Fibroblast of the conjunctiva (primary cell): ENCODE data around the gene FKBP5.
"Not testable (repeated sequence)": the region's sequence is repeated elsewhere in the genome, so short reads cannot be mapped to it uniquely, and the experiment has no call there.

Experiments
- DNase-seq: peaks from one replicate; pipeline ENCODE4 v3.0.0-alpha.2; 2010; ENCODE audit warnings: low read depth

The FKBP5 gene

DNA sequence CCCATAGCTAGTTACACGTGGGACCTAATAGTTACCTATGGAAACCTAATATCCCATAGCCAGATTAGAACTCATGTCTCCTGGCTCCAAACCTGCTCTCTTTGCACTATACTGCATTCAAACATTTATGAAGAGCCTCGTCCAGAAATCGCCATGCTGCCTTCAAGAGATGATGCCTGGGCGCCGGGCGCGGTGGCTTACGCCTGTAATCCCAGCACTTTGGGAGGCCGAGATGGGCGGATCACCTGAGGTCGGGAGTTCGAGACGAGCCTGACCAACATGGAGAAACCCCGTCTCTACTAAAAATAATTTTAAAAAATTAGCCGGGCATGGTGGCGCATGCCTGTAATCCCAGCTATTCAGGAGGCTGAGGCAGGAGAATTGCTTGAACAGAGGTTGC is 1.3 kb upstream of the FKBP5 start:
- not testable (repeated sequence) for DNase-seq

DNA sequence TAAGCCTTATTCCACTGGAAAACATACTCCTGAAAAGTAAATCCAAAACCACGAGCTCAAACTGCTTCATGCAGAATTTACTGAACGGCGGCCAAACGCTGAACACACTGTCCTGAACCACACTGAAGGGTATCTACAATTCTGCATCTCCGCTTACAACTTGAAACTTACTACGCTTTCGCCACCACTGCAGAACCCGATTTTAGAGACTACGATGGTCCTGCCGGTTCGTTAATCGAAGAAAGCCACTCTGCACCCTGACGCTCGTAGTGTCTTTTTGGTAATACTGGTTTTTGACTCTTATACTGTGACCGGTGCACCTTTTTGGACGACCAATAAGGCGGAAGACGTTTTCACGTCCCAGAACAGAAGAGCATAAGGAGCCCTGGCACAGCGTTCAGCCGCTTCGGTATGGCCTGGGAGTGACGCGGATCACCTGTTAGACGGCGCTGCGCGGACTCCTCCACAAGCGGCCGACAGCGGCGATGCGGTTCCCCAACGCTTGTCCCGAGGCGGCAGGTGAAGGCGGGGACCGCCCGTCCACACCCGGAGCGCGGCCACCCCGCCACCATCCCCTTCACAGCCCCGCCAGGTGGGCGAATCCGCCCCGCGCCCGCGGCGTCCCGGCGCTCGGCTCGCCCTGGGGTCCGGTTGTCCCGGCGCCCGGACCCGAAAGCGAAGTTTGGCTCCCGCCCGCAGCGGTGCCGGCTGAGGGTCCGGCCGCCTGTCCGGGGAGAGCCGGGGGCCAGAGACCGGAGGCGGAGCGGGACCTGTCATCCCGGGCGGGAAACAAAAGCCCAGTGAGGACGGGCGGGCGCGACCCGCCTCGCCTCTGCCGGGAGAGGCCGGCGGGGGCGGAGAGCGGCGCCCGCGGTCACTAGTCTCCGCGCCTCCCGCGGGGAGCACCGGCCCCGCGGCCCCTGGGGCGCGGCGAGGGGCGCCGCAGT is 784 bp downstream of the FKBP5 start:
- DNase-seq: no peak

DNA sequence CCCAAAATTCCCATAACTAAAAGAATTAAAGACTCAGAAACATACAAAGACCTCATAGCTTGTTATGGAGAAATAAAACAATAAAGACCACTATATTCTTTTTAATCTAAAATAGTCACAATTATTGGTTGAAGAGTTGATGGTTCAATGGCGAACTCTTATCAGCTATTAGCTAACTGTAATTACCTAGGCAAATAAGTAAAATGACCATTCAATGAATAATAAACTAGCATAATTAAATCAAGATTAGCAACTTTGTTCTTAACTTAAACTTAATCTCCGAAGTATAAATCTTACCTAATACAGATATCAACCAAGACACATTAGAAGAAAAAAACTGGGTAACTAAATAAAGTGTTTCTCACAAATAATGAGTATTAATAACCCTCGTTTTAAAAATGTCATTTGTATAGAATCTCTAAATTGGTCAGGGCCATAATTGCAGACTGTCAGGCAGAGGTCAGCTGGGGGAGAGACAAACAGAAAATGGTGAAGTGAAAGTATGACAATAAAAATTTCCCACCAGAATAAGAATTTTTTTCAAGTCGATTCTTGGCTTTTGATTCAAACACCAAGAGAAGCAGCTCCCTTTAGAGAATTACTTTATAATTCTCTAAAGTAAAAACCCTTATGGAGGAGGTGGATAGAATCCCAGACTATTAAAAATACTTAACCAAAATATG is 1.7 kb downstream of the FKBP5 start:
- no peak for DNase-seq

DNA sequence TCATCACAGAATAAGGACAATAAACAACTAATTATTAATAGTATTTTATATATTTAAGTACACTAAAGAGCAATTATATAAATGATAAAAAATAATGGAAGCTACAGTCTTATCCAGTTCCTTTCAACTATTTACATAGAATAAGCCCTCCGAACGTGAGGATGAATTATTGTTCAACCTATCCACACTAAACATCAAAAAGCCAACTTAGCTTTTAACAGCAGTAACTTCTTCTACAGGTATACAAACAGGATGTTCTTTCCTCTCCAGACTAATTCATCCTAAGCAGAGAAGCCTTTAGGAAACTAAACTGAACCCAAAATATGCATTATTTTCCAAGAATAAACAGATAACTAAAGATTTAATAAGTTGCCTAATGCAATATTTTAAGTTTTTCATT is 2.3 kb downstream of the FKBP5 start:
- DNase-seq: no peak

DNA sequence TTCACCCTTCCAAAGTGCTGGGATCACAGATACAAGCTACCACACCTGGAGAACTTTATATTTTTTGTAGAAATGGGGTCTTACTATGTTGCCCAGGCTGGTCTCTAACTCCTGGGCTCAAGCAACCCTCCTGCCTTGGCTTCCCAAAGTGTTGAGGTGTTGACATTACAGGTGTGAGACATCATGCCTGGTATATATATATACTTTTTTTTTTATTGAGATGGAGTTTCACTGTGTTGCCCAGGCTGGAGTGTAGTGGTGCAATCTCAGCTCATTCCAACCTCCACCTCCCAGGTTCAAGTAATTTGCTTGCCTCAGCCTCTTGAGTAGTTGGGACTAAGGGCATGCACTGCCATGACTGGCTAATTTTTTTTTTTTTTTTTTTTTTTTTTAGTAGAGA is 5.4 kb downstream of the FKBP5 start:
- no peak for DNase-seq

DNA sequence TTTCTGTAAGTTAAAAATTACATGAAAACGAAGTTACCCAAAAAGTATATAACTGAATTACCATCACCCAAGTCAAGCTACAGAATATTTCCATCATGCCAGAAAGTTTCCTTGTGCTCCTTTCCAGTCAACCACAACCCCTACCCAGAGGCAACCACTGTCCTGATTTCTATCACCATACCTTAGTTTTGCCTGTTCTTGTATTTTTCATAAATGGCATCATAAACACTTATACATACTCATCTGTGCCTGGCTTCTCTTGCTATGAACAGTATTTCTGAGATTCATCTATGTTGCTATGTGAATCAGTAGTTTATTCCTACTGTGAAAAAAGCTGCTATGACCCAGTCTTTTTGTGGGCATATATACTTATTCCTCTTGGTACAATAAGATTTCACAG is 7.4 kb downstream of the FKBP5 start:
- DNase-seq: no peak

DNA sequence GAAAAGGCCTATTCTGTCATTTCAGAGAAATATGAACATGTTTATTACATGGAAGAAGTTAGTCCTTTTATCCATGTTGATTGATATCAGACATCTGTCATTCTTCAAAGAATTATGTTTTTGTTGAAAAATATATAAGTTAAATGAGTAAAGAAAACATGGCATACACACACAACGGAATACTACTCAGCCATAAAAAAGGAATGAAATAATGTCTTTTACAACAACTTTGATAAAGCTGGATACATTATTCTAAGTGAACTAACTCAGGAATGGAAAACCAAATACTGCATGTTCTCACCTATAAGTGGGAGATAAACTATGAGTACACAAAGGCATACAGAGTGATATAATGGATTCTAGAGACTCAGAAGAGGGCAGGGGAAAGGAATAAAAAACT is 9.3 kb downstream of the FKBP5 start:
- no peak for DNase-seq

DNA sequence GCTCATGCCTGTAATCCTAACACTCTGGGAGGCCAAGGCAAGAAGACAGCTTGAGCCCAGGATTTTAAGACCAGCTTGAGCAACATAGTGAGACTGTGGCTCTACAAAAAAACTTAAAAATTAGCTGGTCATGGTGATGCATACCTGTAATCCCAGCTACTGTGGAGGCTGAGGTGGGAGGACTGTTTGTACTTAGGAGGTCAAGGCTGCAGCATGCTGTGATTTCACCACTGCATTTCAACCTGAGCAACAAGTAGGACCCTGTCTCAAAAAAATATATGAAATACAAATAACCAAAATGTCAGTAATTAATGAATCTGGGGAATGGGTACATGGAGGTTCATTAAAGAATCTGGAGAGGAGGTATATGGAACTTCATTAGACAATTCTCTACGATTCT is 9.9 kb downstream of the FKBP5 start:
- no peak for DNase-seq

DNA sequence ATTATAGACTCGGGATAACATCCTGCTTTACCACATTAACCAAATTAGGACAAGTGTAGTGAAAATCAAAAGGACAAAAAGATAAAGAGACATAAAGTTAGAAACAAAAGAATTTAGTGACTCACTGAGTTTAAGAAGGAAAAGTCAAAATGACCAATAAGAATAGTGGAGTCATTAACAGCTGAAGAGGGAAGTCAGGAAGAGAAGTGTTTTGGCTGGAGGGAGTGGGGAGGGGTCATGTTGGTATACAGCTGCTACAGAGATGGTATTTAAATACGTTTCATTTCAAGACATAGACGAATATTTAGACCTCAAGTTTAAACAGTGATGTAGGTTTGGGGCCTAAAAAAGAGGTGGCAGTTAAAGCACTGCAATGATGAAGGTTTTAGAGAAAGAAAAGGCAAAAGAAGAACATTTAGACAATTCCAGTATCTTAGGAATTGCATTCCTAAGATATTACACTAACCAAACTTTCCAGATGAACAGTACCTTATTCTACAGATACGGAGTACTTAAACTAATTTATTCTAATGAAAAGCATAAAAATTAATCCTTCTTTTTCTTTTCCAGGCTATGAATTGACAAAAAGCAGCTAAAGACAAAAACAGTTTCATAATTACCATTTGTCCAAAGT is 10.6 kb downstream of the FKBP5 start:
- no peak for DNase-seq

DNA sequence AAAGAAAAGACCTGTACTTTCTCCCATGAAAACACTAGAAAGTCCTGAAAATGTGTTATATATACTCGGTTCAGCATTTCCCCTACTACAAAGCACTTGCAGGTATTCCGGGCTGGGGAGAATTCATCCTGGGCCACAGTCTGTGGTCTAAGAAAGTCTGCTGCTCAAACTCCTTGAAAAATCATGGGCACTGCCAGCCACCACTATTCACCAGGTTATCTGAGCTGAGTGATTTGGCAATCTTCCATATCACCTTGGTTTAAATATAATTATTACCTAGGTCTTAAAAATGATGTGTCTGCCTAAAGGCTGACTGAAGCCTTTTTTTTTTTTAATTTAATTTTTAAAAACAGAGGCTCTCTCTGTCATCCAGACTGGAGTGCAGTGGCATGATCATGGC is 11.3 kb downstream of the FKBP5 start:
- no peak for DNase-seq

DNA sequence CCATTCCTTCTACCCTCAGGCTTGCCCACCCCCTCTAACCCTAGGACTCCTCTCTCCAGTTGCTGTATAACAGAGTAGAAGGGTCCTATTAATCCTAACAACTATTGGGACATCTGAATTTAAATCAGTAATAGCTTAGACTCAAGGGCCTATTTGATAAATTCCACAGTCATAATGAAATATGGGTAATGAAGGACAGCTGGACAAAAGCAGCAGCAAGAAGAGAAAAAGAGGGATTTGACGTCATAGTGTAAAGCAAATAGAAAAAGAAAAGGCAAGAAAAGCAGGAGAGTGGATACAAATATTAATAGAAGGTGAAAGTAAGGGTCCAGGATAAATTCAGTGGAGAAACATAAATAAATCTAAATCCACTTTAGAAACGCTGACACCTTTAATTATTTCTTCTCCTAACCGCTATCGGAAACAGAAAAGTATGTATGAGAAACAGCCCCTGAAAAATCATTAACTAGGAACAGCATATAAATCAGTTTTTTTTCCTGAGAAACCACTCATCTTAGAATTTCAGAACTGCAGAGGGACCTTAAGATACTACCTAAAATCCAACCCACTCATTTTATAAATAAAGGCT is 12.8 kb downstream of the FKBP5 start:
- no peak for DNase-seq

DNA sequence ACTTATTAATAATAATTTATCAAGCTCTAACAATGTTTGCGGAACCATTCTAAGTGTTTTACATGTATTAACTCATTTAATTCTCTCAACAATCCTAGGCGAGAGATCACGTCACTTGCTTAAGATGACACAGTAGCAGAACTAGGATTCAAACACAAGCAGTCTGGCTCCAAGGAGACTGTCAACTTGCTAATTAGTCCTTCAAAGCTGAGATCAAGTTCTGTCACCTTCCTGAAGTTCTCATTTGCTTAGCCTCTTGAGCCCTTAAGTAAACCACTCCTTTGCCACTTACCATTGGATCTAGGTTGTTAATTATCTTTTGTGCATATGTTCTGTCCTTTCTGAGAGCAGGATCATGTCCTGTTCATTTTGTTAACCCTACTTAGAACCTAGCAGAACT is 14.1 kb downstream of the FKBP5 start:
- DNase-seq: no peak

DNA sequence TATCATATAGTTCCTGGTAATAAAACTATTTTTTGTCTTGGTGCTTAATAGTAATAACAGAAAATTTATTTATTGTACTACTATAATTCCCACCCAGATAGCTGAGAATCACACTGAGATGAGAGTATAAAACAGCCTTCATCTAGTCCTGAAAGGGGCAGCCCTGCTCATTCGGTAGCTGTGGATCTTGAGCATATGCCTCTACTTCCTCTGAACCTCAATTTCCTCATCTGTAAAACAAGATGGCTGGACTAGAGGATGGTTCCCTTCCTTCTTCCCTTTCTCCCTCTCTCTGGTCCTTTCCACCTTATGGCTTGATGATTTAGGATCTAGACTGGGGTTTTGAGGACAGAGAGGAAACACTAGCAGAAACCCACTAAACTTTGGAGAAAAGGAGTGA is 15.0 kb downstream of the FKBP5 start:
- DNase-seq: no peak

DNA sequence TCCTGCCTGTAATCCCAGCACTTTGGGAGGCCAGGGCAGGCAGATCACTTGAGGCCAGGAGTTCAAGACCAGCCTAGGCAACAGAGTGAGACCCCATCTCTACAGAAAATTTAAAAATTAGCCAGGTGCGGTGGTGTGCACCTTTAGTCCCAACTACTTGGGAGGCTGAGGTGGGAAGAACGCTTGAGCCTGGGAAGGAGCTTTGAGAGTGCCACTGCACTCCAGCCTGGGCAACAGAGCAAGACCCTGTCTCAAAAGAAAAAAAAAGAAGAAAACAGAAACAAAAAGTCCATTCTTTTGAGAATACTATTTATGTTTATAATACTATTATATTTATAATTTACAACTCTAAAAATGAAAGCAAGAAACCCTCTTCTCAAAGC is 15.4 kb downstream of the FKBP5 start:
- DNase-seq: not testable (repeated sequence)

DNA sequence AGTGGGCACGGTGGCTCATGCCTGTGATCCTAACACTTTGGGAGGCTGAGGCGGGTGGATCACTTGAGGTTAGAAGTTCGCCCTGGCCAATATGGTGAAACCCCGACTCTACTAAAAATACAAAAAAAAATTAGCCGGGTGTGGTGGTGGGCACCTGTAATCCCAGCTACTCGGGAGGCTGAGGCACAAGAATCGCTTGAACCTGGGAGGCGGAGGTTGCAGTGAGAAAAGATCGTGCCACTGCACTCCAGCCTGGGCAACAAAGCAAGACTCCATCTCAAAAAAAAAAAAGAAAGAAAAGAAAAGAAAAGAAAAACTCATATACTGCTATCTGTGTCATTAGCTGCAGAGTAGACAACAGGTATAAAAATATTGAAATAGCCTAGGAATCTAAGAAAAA is 18.3 kb downstream of the FKBP5 start:
- DNase-seq: not testable (repeated sequence)

DNA sequence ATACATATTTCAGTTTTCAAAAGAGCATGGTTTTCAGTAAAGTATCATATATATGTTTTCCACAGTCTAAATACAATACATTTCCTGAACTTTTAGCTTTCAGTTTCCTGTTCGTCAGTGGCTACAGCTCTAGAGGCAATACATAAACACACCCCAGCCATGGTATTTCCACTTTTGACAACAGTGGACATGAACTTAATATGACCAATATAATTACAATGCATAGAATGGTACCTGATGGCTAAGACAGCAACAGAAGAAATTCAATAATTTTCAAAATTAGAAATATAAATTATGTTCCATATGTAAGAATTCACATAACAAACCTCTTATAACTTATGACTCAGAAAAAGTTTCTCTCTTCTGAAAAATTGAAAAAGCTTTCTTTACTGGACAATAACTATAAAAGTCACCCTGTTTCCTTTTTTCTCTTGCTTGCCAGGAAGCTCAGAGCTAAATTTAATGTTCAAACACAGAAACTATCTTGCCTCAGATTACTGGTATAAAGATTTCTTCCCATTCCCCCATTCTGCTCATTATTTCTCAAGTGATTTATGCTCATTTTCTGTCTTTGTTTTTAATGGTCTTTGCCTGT is 19.2 kb downstream of the FKBP5 start:
- no peak for DNase-seq

DNA sequence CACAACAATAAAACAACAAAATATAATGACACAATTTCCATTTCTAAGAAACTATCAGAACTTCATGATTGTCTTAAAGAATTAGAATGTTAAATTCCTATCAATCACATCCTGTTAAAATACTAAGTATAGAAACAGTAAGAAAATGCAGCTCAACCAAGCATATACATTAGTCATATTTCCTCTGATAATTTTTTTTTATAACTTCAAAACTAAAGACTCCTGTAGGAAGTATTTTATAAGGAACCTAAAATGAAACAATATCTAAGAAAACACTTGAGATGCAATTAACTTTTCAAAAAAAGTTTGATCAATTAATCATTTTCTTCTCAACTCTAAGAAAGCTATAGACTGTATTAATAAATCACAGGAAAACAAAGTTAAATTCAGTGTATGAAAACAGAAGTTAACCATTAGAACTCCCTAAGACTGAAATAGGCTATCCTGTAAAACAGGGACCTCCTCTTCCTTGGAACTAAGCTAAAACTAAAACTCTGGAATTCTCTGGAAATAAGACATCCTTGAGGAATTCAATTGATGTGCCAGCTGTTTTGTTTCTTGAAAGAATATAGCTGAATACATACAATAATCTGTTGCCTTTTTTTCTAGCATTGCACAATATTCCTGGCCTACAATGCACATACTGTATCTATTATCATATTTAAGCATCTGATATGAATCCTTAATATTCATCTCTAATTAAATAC is 19.8 kb downstream of the FKBP5 start:
- DNase-seq: no peak

DNA sequence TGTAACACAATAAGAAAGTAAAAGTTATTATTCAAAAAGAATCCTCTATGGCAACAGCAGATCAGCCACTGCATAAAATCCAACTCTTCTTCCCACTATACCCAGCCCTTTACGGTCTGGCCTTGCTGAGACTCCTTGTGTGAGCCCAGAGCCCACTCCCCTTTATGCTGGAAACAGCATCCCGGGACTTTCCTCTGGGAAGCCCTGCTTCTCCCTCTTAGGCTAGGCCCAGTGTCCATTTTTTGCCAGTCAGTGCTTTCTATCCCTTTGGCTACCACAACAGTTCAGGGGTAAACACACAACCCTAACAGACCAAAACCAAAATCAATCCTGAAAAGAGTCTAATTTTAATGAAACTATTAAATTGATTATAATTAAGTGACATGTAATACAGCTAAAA is 20.6 kb downstream of the FKBP5 start:
- no peak for DNase-seq

DNA sequence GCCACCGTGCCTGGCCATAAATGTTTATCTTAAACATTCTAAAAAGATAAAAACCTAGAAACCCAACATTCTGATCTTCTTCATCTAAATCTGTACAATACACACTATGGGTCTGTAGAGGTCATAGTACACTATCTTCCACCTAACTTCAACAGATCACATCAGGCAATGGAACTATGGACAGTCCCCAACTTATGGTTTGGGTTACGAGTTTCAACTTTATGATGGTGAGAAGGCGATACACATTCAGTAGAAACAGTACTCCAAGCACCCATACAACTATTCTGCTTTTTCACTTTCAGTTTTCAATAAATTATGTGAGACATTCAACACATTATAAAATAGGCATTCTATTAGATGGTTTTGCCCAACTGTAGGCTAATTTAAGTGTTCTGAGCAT is 23.1 kb downstream of the FKBP5 start:
- DNase-seq: no peak

DNA sequence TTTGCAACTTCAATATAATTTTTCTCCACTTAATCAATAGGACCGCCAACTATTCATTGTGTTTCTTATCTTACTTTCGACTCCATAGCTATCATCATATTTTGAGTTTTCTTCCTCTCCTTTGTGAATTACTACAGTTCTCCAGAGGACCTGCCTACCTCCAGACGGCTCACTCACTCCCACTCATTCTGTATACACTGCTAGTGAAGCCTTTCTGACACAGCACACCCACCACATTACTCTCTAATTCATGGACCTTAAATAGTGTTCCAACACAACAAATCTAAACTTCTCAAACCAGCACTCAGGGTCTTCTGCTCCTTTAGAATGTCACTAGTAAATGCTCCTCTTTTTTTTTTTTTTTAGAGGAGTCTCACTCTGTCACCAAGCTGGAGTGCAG is 23.8 kb downstream of the FKBP5 start:
- no peak for DNase-seq

DNA sequence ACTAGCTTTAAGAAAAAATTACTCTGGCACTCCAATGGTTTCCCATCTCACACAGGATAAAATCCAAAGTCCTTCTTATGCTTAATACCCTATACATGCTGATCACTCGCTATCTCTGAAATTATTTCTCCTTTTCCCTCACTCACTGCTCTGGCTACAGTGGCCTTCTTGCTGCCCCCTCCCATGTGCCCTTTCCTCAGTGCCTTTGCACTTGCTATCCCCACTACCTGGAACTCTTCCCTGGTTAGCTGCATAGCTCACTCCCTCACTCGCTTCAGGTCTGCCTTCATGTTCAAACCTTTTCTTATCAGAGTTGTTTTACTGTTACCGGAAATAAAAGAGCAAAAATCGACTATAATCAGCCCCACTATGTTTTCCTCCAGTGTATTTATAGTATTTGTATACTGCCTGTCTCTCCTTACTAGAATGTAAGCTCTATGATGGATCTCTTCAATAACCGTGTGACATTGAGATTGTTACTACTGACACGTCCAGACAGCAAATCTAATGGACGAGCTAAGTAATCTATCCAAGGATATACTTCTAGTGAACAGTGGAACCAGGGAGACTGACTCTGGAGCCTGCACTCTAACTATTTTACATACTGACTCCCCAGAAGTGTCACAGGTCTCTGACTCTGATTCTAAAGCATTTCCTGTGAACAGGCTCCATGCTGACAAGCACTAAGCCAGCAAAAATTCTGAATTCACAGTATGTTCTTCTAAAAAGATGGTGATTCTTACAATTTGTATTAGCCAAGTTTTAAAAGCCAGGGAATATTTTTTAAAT is 25.1 kb downstream of the FKBP5 start:
- no peak for DNase-seq
